Measurements from ENCODE around the gene CSTB.
A peak's percentile ranks its signal among the peaks of the same experiment; 100 is the strongest.

The CSTB gene

GRCh38 chr21:43752758-43753438 lies 23.2 kb downstream of the CSTB start:
- DNase-seq (ENCODE audit: insufficient read length, low spot score) = no peak
- FAIRE-seq = peak; percentile 84

GRCh38 chr21:43751955-43752591 lies 24.0 kb downstream of the CSTB start:
- FAIRE-seq (no peak), DNase-seq (ENCODE audit: insufficient read length, low spot score) (no peak)

- FAIRE-seq (peak; percentile 44), DNase-seq (ENCODE audit: insufficient read length, low spot score) (no peak)
Observed at GRCh38 chr21:43750339-43751033, 25.6 kb downstream of the CSTB start.

GRCh38 chr21:43749651-43750262 lies 26.4 kb downstream of the CSTB start:
- no peak for FAIRE-seq
- DNase-seq (ENCODE audit: insufficient read length, low spot score) = no peak

- DNase-seq (ENCODE audit: insufficient read length, low spot score) (no peak), FAIRE-seq (no peak)
Observed at GRCh38 chr21:43748622-43749021, 27.5 kb downstream of the CSTB start.

GRCh38 chr21:43745772-43746517 lies 30.2 kb downstream of the CSTB start:
- DNase-seq (ENCODE audit: insufficient read length, low spot score) (no peak), FAIRE-seq (no peak)

GRCh38 chr21:43744725-43745124 lies 31.4 kb downstream of the CSTB start:
- DNase-seq (ENCODE audit: insufficient read length, low spot score) (no peak), FAIRE-seq (no peak)

GRCh38 chr21:43743947-43744346 lies 32.2 kb downstream of the CSTB start:
- FAIRE-seq (no peak), DNase-seq (ENCODE audit: insufficient read length, low spot score) (no peak)

- FAIRE-seq (no peak), DNase-seq (ENCODE audit: insufficient read length, low spot score) (no peak)
Observed at GRCh38 chr21:43741423-43742096, 34.5 kb downstream of the CSTB start.

- FAIRE-seq (peak; percentile 33), DNase-seq (ENCODE audit: insufficient read length, low spot score) (peak; percentile 82)
Observed at GRCh38 chr21:43740497-43741156, 35.5 kb downstream of the CSTB start.

- DNase-seq (ENCODE audit: insufficient read length, low spot score) (no peak), FAIRE-seq (no peak)
Observed at GRCh38 chr21:43739621-43740435, 36.3 kb downstream of the CSTB start.

GRCh38 chr21:43737158-43737950 lies 38.8 kb downstream of the CSTB start:
- FAIRE-seq = no peak
- no peak for DNase-seq (ENCODE audit: insufficient read length, low spot score)

GRCh38 chr21:43736224-43736883 lies 39.8 kb downstream of the CSTB start:
- FAIRE-seq (no peak), DNase-seq (ENCODE audit: insufficient read length, low spot score) (no peak)

GRCh38 chr21:43735236-43736091 lies 40.6 kb downstream of the CSTB start:
- DNase-seq (ENCODE audit: insufficient read length, low spot score) (no peak), FAIRE-seq (no peak)

- DNase-seq (ENCODE audit: insufficient read length, low spot score) = no peak
- no peak for FAIRE-seq
Observed at GRCh38 chr21:43734928-43735229, 41.2 kb downstream of the CSTB start.

GRCh38 chr21:43734131-43734927 lies 41.8 kb downstream of the CSTB start:
- DNase-seq (ENCODE audit: insufficient read length, low spot score) (no peak), FAIRE-seq (no peak)
